ENCODE data around the gene RAPGEF2. TPM values are rescaled to one million over a fixed set of nuclear protein-coding genes. Genes with fewer than 3 reads are reported as not detected.

Gene RAPGEF2
- total RNA-seq, 1 experiment from 2014 or later, result 37.1 TPM

GRCh38 chr4:159152181-159152580 lies 49.3 kb downstream of the RAPGEF2 start:
- no peaks in the 10 kb centered on the region for H3K23me2 ChIP-seq (ENCODE audit: insufficient read length, low read depth, low read length, poor library complexity, severe bottlenecking)
- Mint-ChIP-seq H3K4me3 (no peak overlapping the region), H3K4me1 (peaks cover 26 to 44% of the 10 kb centered on the region in 2 experiments), H3K27me3 (ENCODE audit: low read depth) (no peaks in the 10 kb centered on the region), H3K27ac (peak overlapping the region in 1 of 3 experiments; percentile 31; a peak in 2 of 7 replicates), H3K36me3 (ENCODE audit: insufficient read depth in 1 of 3, low read depth in 3 of 3) (no peaks in the 10 kb centered on the region), H3K9me3 (no peaks in the 10 kb centered on the region)
- no peaks in the 10 kb centered on the region for H4K20me1 ChIP-seq (ENCODE audit: control insufficient read depth, insufficient read depth, insufficient read length)
- no peak overlapping the region for H2BK5ac ChIP-seq (ENCODE audit: insufficient read length, low read length)
- no peak overlapping the region for H3K4ac ChIP-seq (ENCODE audit: low read depth, low read length)
- H2AFZ ChIP-seq (ENCODE audit: low read length), result no peak overlapping the region
- no peak overlapping the region for H4K5ac ChIP-seq (ENCODE audit: insufficient read length, low read depth, low read length)
- no peak overlapping the region for H3K14ac ChIP-seq (ENCODE audit: insufficient read depth, low read length)
- no peak overlapping the region for H3K56ac ChIP-seq (ENCODE audit: insufficient read length, low read depth, low read length)
- TF ChIP-seq, protein P1, sequence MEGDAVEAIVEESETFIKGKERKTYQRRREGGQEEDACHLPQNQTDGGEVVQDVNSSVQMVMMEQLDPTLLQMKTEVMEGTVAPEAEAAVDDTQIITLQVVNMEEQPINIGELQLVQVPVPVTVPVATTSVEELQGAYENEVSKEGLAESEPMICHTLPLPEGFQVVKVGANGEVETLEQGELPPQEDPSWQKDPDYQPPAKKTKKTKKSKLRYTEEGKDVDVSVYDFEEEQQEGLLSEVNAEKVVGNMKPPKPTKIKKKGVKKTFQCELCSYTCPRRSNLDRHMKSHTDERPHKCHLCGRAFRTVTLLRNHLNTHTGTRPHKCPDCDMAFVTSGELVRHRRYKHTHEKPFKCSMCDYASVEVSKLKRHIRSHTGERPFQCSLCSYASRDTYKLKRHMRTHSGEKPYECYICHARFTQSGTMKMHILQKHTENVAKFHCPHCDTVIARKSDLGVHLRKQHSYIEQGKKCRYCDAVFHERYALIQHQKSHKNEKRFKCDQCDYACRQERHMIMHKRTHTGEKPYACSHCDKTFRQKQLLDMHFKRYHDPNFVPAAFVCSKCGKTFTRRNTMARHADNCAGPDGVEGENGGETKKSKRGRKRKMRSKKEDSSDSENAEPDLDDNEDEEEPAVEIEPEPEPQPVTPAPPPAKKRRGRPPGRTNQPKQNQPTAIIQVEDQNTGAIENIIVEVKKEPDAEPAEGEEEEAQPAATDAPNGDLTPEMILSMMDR (conservative IDR thresholded peaks at IDR 0.05), result no peak
- no peak for DNase-seq
- H2BK120ac ChIP-seq (ENCODE audit: low read depth, low read length, poor library complexity, severe bottlenecking), result no peak overlapping the region
- peaks cover 8% of the 10 kb centered on the region; the same call in 1 of the 2 replicates for H3K79me2 ChIP-seq (ENCODE audit: insufficient read depth, low read length)
- no peak overlapping the region for H3K9ac ChIP-seq (ENCODE audit: extremely low read depth, insufficient read length, low read length)
- H3K9me3 ChIP-seq (ENCODE audit: control insufficient read depth, low read depth, low read length), result no peaks in the 10 kb centered on the region
- no peak overlapping the region for H2BK12ac ChIP-seq (ENCODE audit: insufficient read length, low read depth, low read length)
- H3K4me2 ChIP-seq (ENCODE audit: insufficient read depth, insufficient read length, low read length), result no peak overlapping the region
- no peak overlapping the region for H3K23ac ChIP-seq (ENCODE audit: insufficient read length, low read depth, low read length)
- no peaks in the 10 kb centered on the region for H3K79me1 ChIP-seq (ENCODE audit: insufficient read depth, low read depth, low read length, poor library complexity, severe bottlenecking)
- no peaks in the 10 kb centered on the region for H3K27me3 ChIP-seq (ENCODE audit: insufficient read depth, low read length)
- H2AK5ac ChIP-seq (ENCODE audit: insufficient read length, low read length), result no peak overlapping the region
- H3K27ac ChIP-seq (ENCODE audit: insufficient read length, low read depth, low read length), result no peak overlapping the region
- no peak overlapping the region for H3K18ac ChIP-seq (ENCODE audit: insufficient read length, low read depth, low read length)
- no peak overlapping the region for H2BK15ac ChIP-seq (ENCODE audit: low read depth, low read length)
- no CpG with 5 or more reads among the region's 3 CpGs for WGBS (ENCODE audit: extremely low coverage, insufficient read length, low lambda C conversion rate)
- no peak overlapping the region for H2BK20ac ChIP-seq (ENCODE audit: low read depth, low read length, poor library complexity, severe bottlenecking)
- H4K91ac ChIP-seq (ENCODE audit: insufficient read length, low read depth, low read length), result no peak overlapping the region
- no peak overlapping the region for H4K8ac ChIP-seq (replicated peaks; ENCODE audit: insufficient read length, low read depth, low read length)
- H3T11ph ChIP-seq (ENCODE audit: low read length), result no peak overlapping the region
- peaks cover 9% of the 10 kb centered on the region; the same call in 1 of the 2 replicates for H3K4me1 ChIP-seq (ENCODE audit: insufficient read depth, low read length)
